ENCODE results near the gene BTBD16. TPM values are rescaled to one million over a fixed set of nuclear protein-coding genes. Genes with fewer than 3 reads are reported as not detected.
A peak's percentile ranks its signal among the peaks of the same experiment; 100 is the strongest.

The BTBD16 gene
- total RNA-seq, 1 donor from 2014 or later, result not detected

DNA sequence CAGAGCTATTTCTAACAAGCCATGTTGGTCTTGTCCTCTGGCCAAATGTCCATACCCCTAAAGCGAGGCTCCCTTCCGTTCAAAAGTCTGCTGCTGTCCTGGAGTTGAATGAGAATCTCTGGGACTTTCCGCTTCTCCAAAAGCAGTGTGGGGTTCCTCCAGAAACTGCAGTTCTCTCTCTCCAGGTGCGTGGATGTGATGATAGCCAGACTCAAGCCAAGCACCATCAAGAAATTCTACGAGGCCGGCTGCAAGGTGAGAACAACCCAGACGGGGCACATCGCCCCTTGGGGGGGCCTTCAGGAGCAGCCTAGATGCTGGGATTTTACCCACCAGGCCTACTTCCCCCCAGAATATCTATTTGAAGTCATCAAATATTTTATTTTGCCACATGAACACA, 26.5 kb downstream of the BTBD16 start:
- DNase-seq (ENCODE audit: low spot score in 2 of 2), result no peak
- no peaks in the 10 kb centered on the region for H3K9me3 ChIP-seq
- no peak overlapping the region for H3K27ac ChIP-seq
- H3K4me3 ChIP-seq, result no peak overlapping the region
- intact Hi-C loops (cut with DNase I), result loop anchor here (5.0 kb wide), 1 partner anchor 405 kb away; no protein-coding TSS in a partner anchor
- H3K4me1 ChIP-seq, result no peaks in the 10 kb centered on the region
- TF ChIP-seq, protein P1, sequence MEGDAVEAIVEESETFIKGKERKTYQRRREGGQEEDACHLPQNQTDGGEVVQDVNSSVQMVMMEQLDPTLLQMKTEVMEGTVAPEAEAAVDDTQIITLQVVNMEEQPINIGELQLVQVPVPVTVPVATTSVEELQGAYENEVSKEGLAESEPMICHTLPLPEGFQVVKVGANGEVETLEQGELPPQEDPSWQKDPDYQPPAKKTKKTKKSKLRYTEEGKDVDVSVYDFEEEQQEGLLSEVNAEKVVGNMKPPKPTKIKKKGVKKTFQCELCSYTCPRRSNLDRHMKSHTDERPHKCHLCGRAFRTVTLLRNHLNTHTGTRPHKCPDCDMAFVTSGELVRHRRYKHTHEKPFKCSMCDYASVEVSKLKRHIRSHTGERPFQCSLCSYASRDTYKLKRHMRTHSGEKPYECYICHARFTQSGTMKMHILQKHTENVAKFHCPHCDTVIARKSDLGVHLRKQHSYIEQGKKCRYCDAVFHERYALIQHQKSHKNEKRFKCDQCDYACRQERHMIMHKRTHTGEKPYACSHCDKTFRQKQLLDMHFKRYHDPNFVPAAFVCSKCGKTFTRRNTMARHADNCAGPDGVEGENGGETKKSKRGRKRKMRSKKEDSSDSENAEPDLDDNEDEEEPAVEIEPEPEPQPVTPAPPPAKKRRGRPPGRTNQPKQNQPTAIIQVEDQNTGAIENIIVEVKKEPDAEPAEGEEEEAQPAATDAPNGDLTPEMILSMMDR (IDR thresholded peaks at IDR 0.05), result no peak
- H3K27me3 ChIP-seq, result no peaks in the 10 kb centered on the region
- no peaks in the 10 kb centered on the region for H3K36me3 ChIP-seq

DNA sequence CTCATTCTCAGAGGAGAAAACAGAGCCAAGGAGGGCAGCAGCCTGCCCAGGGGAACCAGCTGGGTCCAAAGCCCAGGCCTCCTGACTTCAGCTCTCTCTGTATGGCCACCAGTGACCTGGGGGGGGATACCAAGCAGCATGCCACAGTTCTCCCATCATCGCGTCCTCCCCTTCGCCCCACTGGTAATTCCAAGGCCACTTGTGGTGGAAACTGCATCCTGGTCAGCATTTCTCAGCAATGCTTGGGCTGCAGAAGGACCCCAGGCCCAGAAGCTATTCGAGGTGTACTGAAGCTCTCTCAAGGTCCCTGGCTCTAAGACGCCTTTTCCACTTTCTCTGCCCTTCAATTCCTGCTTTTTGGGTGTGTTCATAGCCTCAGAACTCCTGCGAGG, 27.1 kb downstream of the BTBD16 start:
- Histone ChIP-seq H3K4me3 (no peak overlapping the region), H3K27me3 (no peaks in the 10 kb centered on the region), H3K4me1 (no peaks in the 10 kb centered on the region), H3K9me3 (no peaks in the 10 kb centered on the region), H3K36me3 (no peaks in the 10 kb centered on the region), H3K27ac (no peak overlapping the region)
- TF ChIP-seq, protein P1 (IDR thresholded peaks at IDR 0.05), result no peak
- intact Hi-C loops (cut with DNase I), result loop anchor here (2.0 to 5.0 kb wide), 3 partner anchors 45 to 404 kb away; no protein-coding TSS in a partner anchor
- no peak for DNase-seq (ENCODE audit: low spot score in 2 of 2)

DNA sequence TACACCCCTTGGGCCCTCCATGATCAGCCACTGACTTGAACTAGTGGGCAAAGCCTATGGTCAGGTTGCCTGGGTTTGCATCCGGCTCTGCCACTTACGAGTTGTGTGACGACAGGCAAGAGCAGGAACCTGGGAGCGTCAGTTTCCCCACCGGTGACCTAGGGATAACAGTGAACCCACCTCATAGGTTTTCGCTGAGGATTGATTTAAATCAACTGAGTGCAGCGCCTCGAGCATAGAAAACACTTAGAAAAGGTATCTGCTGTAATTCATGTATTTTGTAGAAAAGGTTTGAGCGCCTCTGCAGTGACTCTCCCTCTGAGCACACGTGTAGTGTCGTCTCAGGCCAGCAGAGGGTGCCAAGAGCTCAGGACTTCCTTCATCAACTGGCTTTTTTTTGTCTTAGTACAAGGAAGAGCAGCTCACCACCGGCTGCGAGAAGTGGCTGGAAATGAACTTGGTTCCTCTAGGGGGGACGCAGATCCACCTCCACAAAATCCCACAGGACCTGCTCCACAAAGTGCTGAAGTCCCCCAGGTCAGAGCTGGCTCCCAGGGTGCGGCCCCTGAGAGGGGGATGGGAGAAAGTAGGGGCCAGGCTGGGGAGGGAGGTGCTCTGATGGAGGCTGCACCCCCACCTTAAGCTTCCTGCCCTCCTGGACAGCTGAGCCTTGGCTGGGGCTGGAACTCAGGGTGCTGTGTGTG, 27.7 kb downstream of the BTBD16 start:
- H3K4me3 ChIP-seq, result peak overlapping the region in 1 of 2 donors; percentile 45
- DNase-seq (ENCODE audit: low spot score in 2 of 2), result peak in 1 of 2 donors; percentile 85

DNA sequence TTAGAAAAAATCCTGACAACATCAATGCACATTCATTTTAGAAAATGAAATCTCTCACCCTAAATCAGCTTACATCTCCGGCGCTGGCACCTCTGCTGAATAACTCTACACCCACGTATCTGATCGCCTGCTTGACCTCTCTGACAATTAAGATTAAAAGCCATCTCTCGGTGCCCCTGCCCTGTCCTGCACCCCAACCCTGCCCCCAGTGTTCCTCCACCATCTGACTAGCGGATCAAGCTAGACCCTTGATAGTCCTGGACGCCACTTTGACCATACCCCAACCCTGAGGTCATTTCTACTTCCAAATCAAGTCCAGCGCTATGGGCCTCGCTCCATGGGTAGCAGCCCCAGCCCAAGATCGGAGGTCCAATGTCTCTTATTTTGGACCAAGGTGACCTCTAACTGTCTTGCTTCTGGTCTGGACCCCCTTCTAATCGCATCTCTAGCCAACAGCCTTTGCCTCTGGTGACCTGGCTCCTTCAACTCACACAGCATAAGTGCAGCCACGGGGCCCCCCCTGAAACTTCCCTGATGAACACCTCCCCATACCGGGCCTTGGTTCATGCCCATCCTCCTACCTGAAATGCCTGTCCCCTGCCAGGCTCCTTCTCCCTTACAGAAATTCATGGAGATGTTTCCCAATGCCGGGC, 28.5 kb downstream of the BTBD16 start:
- Histone ChIP-seq H3K4me3 (no peak overlapping the region), H3K4me1 (no peaks in the 10 kb centered on the region), H3K9me3 (no peaks in the 10 kb centered on the region), H3K36me3 (no peaks in the 10 kb centered on the region), H3K27ac (no peak overlapping the region), H3K27me3 (no peaks in the 10 kb centered on the region)
- TF ChIP-seq, protein P1 (IDR thresholded peaks at IDR 0.05), result no peak
- intact Hi-C loops (cut with DNase I), result loop anchor here (1.0 to 5.0 kb wide), 4 partner anchors 43 to 403 kb away; no protein-coding TSS in a partner anchor
- DNase-seq (ENCODE audit: low spot score in 2 of 2), result no peak

More for the DNA sequence above, 27.7 kb downstream of the BTBD16 start:
- Histone ChIP-seq H3K4me1 (no peaks in the 10 kb centered on the region), H3K27me3 (no peaks in the 10 kb centered on the region), H3K27ac (no peak overlapping the region), H3K9me3 (no peaks in the 10 kb centered on the region), H3K36me3 (no peaks in the 10 kb centered on the region)
- intact Hi-C loops (cut with DNase I), result loop anchor here (1.0 to 5.0 kb wide), 4 partner anchors 44 to 404 kb away; no protein-coding TSS in a partner anchor
- TF ChIP-seq, protein P1 (IDR thresholded peaks at IDR 0.05), result peak; percentile 88 to 94 (median 92)

DNA sequence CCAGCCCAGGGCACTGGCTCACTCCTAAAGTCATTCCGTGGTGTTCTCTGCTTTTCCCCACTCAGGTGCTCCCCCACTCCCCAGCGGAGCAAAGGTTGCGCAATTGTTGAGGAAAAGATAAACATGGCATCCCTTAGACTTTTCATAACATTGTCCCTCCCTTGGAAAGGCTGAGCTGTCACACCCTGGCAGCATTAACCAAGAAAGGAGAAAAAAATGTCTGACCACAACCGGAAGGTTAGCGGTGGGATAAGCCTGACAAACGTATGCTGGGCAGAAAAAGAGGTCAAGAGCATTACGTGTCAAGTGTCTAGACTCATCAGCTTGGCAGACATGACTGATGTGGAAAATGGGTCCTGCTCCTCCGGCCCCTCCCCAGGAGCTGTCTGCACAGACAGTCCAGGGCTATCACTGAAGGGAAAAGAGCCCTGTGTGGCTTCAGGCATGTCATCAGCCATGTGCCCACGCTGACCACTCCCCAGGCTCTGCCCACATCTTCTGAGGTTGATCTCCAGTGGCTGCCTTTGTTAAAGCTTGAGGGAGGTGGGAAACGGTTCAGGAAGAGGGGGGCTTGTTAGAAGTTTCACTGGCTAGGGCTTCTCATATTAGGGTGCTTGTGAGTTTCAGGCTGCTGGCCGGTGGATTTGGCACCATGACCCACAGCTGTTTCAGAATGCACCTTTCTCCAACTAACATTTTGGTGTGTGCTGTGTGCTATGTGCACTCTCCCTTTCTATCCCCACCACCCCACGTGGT, 30.1 kb downstream of the BTBD16 start:
- TF ChIP-seq, protein P1 (IDR thresholded peaks at IDR 0.05), result no peak
- Histone ChIP-seq H3K9me3 (no peaks in the 10 kb centered on the region), H3K27me3 (no peaks in the 10 kb centered on the region), H3K4me1 (no peaks in the 10 kb centered on the region), H3K27ac (no peak overlapping the region), H3K4me3 (no peak overlapping the region), H3K36me3 (no peaks in the 10 kb centered on the region)
- no peak for DNase-seq (ENCODE audit: low spot score in 2 of 2)
- intact Hi-C loops (cut with DNase I), result no loop called here
